SHP77 treated with DMSO at 0.1 percent for 48 hours (cell line): ENCODE data around the gene IGSF23.
"Not testable (repeated sequence)": the region's sequence is repeated elsewhere in the genome, so short reads cannot be mapped to it uniquely, and the experiment has no call there.

Source experiments
- DNase-seq: peaks from one replicate; lab custom pipeline; 2025; lab: John Stamatoyannopoulos, UW

Gene IGSF23

GRCh38 chr19:44614313-44614712 lies 950 bp downstream of the IGSF23 start:
- DNase-seq, result no peak

DNA sequence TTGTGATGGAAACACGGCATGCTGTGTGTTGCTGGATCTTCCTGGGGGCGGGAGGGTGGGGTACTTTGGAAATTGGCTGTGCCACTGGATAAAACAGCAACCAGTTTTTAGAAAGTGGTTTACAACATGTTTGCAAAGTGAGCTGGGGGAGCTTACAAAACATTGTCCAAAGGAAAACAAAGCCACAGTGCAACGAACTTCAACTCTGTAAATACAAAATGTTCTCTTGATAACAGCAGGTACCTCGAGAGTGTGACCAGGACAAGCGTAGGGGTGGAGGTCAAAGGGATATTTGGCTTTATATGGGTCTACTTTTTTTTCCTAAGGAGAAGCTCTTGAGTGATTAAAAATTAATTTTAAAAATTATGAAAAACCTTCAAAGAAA lies 2.5 kb downstream of the IGSF23 start:
- no peak for DNase-seq

- DNase-seq, result no peak
Measured at GRCh38 chr19:44617110-44617880, 3.9 kb downstream of the IGSF23 start.

DNA sequence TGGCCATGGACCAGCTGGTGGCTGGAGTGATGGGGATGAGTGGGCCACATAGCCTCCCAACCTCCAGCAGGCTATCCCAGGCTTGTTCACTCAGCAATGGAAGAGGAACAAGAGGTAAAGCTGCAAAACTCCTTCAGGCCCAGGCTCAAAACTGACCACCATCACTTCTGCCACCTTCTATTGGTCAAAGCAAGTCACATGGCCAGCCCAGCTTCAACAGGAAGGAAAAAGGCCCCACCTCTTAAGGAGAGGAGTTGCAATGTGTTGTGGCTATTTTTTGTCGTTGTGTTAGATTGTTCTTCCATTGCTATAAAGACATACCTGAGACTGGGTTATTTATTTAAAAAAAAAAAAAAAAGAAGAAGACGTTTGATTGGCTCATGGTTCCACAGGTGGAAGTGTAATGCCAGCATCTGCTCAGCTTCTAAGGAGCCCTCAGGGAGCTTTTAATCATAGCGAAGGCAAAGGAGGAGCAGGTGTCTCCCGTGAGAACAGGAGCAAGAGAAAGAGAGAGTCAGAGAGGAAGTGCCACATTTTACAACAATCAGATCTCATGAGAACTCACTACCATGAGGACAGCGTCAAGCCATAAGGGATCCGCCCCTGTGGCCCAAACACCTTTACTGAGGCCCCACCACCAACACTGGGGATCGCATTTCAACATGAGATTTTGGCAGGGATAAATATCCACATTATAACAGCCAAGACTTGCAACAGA lies 5.4 kb downstream of the IGSF23 start:
- DNase-seq, result no peak

DNA sequence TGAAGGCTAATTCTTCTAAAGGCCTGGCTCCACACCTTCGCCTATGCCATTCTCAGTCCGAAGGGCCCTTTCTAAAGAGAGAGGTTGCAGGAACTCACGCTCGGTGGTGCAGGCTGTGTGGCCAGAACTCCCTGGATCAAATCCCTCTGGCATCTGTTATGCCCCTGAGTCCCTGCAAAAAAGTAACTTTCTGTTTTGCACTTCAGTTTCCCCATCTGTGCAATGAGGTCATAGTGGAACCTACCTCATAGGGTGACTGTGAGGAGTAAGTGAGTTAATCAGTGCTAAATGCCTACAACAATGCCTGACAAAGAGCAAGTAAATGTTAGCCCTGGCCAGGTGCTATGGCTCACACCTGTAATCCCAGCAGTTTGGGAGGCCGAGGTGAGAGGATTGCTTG lies 7.3 kb downstream of the IGSF23 start:
- DNase-seq, result no peak

GRCh38 chr19:44621367-44621766 lies 8.0 kb downstream of the IGSF23 start:
- no peak for DNase-seq

DNA sequence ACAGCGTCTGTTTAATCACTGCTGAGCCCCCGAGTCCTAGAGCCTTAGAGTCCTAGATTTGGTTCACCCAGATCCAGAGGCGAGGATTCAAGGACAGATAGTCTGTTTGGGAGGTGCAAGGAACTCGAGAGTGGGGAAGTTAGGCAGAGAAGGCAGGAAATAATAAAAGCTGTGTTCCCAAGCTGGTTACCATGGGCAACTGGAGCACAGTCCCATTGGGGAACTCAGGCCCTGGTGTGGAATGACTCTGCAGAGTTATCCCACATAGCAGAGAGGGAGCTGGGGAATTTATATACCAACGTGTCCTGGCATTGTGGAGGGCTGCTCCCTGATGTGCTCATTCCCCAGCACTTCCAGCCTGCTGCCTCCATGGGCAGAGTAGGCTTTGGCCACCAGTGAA lies 9.7 kb downstream of the IGSF23 start:
- DNase-seq, result no peak

DNA sequence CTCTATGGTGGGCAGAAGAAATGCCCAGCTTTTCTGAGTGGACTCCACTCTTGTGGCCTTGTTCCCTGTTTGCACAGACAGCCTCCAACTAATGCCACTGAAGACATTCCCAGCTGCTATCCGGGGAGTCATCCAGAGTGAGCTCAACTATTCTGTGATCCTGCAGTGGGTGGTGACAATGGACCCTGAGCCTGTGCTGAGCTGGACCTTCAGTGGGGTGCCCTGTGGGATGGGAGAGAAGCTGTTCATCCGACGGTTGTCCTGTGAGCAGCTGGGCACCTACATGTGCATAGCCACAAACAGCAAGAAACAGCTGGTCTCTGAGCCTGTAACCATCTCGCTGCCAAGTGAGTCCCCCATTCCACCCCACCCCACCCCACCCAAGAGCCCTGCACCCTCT lies 10.3 kb downstream of the IGSF23 start:
- DNase-seq, result no peak

GRCh38 chr19:44624840-44625354 lies 11.5 kb downstream of the IGSF23 start:
- DNase-seq, result no peak

GRCh38 chr19:44625637-44626036 lies 12.3 kb downstream of the IGSF23 start:
- DNase-seq, result not testable (repeated sequence)

DNA sequence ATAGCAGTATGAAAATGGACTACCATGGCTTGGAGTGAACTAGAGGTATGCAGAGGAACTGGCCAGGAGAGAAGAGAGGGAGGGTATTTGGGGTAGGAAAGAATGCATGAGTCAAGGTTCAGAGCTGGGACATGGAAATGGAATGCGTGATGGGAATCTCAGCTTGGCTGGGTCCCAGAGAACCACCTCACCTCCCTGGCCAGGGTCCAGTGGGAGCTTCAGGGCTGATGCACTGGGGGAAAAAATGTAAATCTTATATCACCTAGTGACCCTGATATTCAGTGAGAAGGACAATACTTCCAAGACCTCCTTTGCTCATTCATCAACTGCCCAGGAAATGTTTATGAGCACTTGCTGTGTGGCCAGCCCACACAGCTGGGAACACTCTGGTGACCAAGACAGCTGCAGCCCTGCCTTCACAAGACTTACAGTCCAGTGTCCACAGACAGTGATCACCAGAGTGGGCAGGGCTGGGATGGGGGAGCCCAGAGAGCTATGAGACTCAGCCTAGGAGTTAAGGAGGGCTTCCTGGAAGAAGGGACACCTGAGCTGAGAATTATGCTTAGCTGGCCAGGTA lies 12.8 kb downstream of the IGSF23 start:
- DNase-seq, result no peak

GRCh38 chr19:44627631-44628030 lies 14.3 kb downstream of the IGSF23 start:
- no peak for DNase-seq

DNA sequence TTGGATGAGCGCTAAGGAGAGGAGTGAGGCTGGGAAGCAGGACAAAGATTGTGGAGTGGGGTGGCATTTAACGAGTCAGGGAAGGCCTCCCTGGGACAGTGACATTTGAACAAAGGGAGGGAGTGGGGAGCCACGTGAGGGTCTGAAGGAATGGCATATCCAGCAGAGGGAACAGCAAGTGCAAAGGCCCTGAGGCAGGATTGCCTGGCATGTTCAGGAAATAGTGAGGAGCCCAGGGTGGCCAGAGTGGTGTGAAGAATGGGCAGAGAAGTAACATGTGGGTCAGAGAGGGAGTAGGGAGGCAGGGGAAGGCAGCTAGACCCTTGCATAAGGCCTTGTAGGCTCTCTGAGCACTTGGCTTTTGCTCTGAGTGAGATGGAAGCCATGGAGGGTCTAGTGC lies 15.4 kb downstream of the IGSF23 start:
- DNase-seq, result no peak

DNA sequence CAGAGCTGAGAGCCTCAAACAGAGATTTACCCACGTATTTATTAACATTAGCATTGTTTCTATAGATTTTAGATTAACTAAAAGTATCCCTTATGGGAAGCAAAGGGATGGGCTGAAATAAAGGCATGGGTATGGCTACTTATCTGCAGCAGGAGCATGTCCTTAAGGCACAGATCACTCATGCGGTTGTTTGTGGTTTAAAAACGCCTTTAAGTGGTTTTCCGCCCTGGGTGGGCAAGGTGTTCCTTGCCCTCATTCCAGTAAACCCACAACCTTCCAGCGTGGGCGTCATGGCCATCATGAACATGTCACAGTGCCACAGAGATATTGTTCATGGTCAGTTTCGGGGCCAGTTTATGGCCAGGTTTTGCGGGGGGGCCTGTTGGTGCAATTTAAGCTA lies 18.2 kb downstream of the IGSF23 start:
- not testable (repeated sequence) for DNase-seq

- not testable (repeated sequence) for DNase-seq
Measured at GRCh38 chr19:44634058-44634457, 20.7 kb downstream of the IGSF23 start.

DNA sequence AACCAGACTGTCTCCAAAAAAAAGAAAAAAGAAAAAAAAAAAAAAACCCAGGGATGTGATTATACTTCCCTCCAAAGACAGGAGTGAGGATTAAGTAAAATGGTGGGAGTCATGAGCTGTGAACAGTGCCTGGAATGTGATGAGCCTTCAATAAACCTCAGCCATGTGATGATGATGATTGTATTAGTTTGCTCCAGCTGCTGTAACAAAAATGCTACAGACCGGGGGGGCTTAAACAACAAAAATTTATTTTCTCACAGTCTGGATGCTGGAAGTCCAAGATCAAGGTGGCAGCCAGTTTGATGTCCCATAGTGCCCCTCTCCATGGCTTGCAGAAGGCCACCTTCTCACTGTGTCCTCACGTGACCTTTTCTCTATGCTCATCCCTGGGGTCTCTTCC lies 21.4 kb downstream of the IGSF23 start:
- no peak for DNase-seq

DNA sequence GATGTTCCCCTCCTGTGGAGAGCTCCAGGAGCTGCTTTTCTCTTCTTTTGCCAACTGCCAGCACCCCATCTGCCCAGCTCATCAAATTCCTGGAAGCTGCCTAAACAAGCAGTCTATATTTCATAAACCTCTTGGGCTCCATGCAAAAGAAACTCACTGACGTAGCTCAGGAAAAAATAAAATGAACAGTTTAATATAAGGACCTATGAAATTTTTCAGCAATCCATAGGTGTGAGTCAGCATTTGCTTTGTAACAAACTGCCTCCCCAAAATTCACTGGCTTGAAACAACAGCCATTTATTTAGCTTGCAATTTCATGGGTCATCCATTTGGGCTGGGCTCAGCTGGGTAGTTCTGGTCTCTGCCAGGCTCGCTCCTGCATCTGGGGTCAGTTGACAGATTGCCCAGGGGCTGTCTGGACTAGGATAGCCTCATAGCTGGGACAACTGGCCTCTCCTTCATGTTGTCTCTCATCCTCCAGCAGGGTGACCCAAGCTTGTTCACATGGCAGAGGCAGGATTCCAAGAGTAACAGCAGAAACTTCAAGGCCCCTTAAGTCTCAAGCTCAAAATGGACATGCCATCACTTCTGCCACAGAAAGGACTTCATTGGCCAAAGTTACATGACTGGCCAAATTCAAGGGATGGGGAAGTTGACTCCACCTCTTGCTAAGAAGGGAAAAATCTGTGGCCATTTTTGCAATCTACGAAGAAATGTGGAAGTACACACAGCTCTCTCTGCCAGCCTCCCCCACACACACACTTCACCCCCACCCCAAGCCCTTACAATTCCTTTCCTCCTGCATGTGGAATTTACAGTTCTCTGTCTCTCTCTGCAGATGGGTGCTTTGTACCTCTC lies 22.4 kb downstream of the IGSF23 start:
- no peak for DNase-seq

DNA sequence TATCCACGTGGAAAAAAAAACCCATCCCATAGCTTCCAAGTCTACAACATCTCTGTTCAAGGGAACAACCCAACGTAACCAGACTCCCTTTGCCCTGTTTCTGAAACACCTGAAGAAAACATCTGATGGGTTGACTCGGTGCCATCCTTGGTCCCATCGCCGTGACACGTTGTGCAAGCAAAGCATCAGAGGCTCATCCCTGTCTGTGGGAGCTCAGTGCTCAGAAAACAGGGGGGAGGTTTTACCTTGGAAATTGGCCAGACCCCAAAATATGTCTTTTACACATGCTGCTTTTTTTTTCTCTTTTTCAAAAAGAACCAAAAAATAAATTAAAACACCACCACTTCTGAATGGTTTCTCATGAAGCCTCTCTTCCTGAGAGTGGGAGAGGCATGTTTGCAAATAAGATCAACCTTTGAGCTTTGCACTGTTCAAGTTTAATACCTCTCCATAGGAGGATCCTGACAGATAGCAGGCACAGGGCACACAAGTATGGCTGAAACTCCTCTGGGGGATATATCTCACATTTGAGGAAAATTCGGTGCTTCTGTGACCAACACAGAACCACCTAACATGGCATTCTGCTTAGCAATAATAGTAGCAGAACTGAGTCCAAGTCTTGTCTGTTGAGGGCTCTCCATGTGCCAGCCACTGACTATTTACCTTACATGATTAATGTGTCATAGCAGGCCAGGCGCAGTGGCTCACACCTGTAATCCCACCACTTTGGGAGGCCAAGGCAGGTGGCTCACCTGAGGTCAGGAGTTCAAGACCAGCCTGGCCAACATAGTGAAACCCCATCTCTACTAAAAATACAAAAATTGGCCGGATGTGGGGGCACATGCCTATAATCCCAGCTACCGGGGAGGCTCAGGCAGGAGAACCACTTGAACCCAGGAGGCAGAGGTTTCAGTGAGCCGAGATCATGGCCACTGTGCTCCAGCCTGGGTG lies 23.4 kb downstream of the IGSF23 start:
- DNase-seq, result no peak

DNA sequence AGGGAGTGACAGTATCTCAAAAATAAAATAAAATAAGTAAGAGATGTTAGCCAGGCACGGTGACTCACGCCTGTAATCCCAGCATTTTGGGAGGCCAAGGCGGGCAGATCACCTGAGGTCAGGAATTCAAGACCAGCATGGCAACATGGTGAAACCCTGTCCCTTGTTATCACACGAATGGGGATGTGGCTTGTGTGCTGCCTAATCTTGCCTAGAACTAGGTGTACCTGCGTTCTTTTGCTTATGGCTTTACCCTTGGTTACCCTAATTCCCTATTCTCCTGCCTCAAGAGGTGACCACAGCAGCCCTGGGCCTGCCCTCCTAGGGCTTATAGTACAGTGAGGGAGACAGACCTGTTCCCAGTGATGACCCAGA lies 24.0 kb downstream of the IGSF23 start:
- DNase-seq, result no peak

DNA sequence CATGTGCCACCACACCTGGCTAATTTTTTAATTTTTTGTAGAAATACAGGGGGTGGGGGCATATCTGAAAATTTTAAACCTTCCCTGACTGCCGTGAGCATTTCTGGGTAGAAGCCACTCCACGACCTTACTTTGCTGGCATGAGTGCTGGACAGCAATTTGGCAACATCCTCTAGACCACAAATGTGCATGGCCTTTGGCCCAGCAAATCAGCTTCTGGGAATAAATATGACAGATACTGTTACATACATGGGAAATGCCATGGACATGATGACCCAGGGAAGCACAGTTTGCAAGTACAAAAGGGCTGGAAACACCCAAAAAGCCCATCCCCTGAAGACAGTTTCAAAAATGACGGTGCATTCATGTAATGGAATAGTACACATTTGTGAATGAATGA lies 27.2 kb downstream of the IGSF23 start:
- no peak for DNase-seq
